Inferior parietal cortex (tissue), 1 donor: ENCODE measurements around the gene SERPINA12.

Experiments used
- DNase-seq: peaks from one replicate; pipeline ENCODE4 v3.0.0-alpha.2; 2016; ENCODE audit errors: extremely low spot score

SERPINA12 gene

DNA sequence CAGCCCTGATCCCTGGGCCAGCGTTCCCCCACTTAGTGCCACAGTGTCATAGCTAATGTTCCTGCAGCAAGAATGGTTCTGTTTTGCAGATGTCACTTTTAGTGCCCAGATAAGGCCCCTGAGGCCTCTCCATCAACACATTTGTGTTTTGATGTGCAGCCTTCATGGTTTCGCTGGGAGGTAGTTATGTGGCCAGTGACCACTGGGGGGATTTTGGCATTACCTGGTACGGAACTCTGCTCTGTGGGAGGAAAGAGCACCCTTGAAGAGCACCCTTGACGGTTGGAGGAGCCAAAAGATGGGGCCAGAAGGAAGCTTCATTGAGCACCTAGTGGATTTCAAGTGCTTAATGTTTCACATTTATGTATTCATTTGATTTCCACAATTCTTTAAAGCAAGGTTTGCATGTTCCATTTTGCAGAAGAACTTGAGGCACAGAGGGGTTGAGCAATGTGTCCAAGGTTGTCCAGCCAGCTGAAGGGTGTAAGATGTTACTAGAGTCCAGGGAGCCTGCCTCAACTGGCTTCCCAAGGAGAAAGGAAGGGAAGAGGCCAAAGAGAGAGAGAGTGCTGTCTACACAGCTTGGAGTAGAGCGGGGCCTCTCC lies 69.7 kb downstream of the SERPINA12 start:
- DNase-seq, result no peak
